HepG2 (cell line): ENCODE data around the gene ZFP36. TPM values are rescaled to one million over a fixed set of nuclear protein-coding genes. Genes with fewer than 3 reads are reported as not detected.

Experiments used
- BRD4 ChIP-seq: sonication (generic); formaldehyde crosslinking; IDR thresholded peaks from 2 replicates; pipeline ENCODE4 v1.4.0; 2020; ENCODE audit warnings: missing genetic modification reagents
- CC2D1A ChIP-seq: sonication (generic); formaldehyde crosslinking; IDR thresholded peaks from 2 replicates; pipeline ENCODE4 v1.8.1; 2023; ENCODE audit warnings: mild to moderate bottlenecking, missing genetic modification reagents
- GABPA ChIP-seq, 2 experiments: IDR thresholded peaks; 2 replicates each; pipeline ENCODE4 v1.6.1; 2011 to 2016; ENCODE audit warnings: low read depth in 2 of 2, low read length in 1 of 2, missing biosample characterization in 1 of 2, missing genetic modification characterization in 1 of 2
- NR1H2 ChIP-seq: sonication (generic); formaldehyde crosslinking; IDR thresholded peaks from 2 replicates; pipeline ENCODE4 v1.8.1; 2022; ENCODE audit warnings: low read depth, missing genetic modification reagents, borderline replicate concordance
- ONECUT2 ChIP-seq: sonication (generic); formaldehyde crosslinking; IDR thresholded peaks from 2 replicates; pipeline ENCODE4 v1.4.0; 2020; ENCODE audit warnings: missing genetic modification reagents
- PITX1 ChIP-seq: sonication (generic); formaldehyde crosslinking; IDR thresholded peaks from 2 replicates; pipeline ENCODE4 v1.5.1; 2020; ENCODE audit warnings: mild to moderate bottlenecking, missing genetic modification reagents
- SP2 ChIP-seq: sonication (generic); formaldehyde crosslinking; IDR thresholded peaks from 2 replicates; pipeline ENCODE4 v1.5.1; 2020; ENCODE audit warnings: mild to moderate bottlenecking, missing genetic modification reagents
- TMF1 ChIP-seq: sonication (generic); formaldehyde crosslinking; IDR thresholded peaks from 2 replicates; pipeline ENCODE4 v1.8.1; 2022; ENCODE audit warnings: low read depth, missing genetic modification reagents
- ZFP90 ChIP-seq: sonication (generic); formaldehyde crosslinking; IDR thresholded peaks from 2 replicates; pipeline ENCODE4 v1.8.0; 2022; ENCODE audit warnings: missing genetic modification reagents, mild to moderate bottlenecking, inconsistent platforms, borderline replicate concordance
- ZNF331 ChIP-seq: sonication (generic); formaldehyde crosslinking; IDR thresholded peaks from 2 replicates; pipeline ENCODE4 v1.4.0; 2020; ENCODE audit warnings: missing genetic modification reagents
- ZNF430 ChIP-seq: sonication (generic); formaldehyde crosslinking; IDR thresholded peaks from 2 replicates; pipeline ENCODE4 v1.9.0; 2021; ENCODE audit warnings: mild to moderate bottlenecking, missing genetic modification reagents
- polyA plus RNA-seq, 8 experiments: library from polyadenylated mRNA; depleted of rRNA in 3 of 8; stranded (reverse) in 7 of 8; unstranded in 1 of 8; fragments of >200 nt; fragmentation: Illumina TruSeq in 4 of 8; extraction: Trizol in 4 of 8; gene quantifications; 2 replicates each; pipeline versions ENCODE4 v1.2.1 to v1.2.3, GENCODE V29; 2011 to 2016; ENCODE audit warnings: low read depth in 4 of 8, missing spikeins in 1 of 8, mixed read lengths in 1 of 8; ENCODE audit not compliant: insufficient read depth in 1 of 8
- total RNA-seq, 5 experiments: library from RNA; depleted of rRNA; stranded (reverse); fragments of >200 nt; fragmentation: Illumina TruSeq; extraction: Trizol; gene quantifications; 2 replicates each; pipeline ENCODE4 v1.2.3, GENCODE V29; 2016; ENCODE audit warnings: low read depth in 1 of 5
- TF ChIP-seq, protein P1 (sequence below): sonication (generic); formaldehyde crosslinking; IDR thresholded peaks from 2 replicates; pipeline ENCODE4 v1.4.0; 2020; ENCODE audit warnings: mild to moderate bottlenecking, missing genetic modification reagents, borderline replicate concordance
- TF ChIP-seq, protein P2 (sequence below): sonication (generic); formaldehyde crosslinking; IDR thresholded peaks from 2 replicates; pipeline ENCODE4 v1.4.0; 2020; ENCODE audit warnings: missing genetic modification reagents
- TF ChIP-seq, protein P3 (sequence below): sonication (generic); formaldehyde crosslinking; IDR thresholded peaks from 2 replicates; pipeline ENCODE4 v1.5.0; 2020; ENCODE audit warnings: mild to moderate bottlenecking, missing genetic modification reagents
- TF ChIP-seq, protein P4 (sequence below): sonication (generic); formaldehyde crosslinking; IDR thresholded peaks from 2 replicates; pipeline ENCODE4 v1.8.0; 2022; ENCODE audit warnings: missing genetic modification reagents, mild to moderate bottlenecking, moderate library complexity, borderline replicate concordance
- TF ChIP-seq, protein P5 (sequence below): fragments of 450-650 bp; IDR thresholded peaks from 2 replicates; pipeline ENCODE4 v1.6.1; 2016

ZFP36 gene
- total and polyA plus RNA-seq, 2 of the 13 experiments (the other 11 are each of a cell fraction or from before 2014, with no cell fraction given): 1.4 to 1.7 TPM

DNA sequence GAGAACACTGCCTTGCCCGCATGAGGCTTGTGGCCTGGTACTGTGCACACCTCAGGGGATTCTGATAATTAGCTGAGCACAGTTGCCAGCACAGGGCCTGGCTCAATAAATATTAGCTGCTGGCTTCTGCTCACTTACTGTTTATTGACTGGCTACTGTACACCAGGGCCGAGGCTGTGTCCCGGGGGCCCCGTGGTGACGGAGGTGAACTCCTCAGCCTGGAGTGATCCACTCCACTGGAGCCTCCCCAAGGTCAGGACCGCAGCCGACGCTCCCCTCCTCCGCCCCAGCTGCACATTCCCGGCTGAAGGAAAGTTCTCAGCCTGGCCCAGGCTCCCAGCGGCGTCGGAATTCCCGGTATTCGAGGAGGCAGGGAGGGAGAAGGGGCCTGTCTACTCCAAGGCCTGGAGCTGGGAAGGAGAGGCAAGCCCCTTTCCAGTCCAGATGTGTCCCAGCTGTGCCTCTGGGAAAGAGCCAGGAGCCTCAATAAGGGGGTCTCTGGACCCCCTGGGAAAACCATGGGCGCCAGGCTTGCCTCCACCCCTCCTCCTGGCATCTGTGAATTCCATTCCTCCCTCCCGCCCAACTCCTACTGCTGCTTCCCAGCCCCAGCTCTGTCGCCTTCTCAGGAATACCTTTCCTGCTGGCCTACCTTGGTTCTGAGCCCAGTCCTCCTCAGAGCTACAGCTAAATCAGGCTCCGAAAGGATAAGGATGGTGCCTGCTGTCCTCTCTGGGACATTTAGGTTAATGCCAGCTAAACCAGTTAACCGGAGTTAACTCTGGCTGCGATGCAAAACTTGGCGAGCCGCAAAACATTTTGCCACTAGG lies 21.9 kb downstream of the ZFP36 start (continued):
- no peak for TF ChIP-seq NR1H2 (CRISPR knock-in tag)
- no peak for TF ChIP-seq TMF1 (CRISPR knock-in tag)
- TF ChIP-seq, protein P1, sequence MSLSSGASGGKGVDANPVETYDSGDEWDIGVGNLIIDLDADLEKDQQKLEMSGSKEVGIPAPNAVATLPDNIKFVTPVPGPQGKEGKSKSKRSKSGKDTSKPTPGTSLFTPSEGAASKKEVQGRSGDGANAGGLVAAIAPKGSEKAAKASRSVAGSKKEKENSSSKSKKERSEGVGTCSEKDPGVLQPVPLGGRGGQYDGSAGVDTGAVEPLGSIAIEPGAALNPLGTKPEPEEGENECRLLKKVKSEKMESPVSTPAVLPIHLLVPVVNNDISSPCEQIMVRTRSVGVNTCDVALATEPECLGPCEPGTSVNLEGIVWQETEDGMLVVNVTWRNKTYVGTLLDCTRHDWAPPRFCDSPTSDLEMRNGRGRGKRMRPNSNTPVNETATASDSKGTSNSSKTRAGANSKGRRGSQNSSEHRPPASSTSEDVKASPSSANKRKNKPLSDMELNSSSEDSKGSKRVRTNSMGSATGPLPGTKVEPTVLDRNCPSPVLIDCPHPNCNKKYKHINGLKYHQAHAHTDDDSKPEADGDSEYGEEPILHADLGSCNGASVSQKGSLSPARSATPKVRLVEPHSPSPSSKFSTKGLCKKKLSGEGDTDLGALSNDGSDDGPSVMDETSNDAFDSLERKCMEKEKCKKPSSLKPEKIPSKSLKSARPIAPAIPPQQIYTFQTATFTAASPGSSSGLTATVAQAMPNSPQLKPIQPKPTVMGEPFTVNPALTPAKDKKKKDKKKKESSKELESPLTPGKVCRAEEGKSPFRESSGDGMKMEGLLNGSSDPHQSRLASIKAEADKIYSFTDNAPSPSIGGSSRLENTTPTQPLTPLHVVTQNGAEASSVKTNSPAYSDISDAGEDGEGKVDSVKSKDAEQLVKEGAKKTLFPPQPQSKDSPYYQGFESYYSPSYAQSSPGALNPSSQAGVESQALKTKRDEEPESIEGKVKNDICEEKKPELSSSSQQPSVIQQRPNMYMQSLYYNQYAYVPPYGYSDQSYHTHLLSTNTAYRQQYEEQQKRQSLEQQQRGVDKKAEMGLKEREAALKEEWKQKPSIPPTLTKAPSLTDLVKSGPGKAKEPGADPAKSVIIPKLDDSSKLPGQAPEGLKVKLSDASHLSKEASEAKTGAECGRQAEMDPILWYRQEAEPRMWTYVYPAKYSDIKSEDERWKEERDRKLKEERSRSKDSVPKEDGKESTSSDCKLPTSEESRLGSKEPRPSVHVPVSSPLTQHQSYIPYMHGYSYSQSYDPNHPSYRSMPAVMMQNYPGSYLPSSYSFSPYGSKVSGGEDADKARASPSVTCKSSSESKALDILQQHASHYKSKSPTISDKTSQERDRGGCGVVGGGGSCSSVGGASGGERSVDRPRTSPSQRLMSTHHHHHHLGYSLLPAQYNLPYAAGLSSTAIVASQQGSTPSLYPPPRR (CRISPR knock-in tag): no peak
- TF ChIP-seq ZFP90 (CRISPR knock-in tag): no peak
- no peak for TF ChIP-seq CC2D1A (CRISPR knock-in tag)
- no peak for TF ChIP-seq BRD4 (CRISPR knock-in tag)
- TF ChIP-seq, protein P2, sequence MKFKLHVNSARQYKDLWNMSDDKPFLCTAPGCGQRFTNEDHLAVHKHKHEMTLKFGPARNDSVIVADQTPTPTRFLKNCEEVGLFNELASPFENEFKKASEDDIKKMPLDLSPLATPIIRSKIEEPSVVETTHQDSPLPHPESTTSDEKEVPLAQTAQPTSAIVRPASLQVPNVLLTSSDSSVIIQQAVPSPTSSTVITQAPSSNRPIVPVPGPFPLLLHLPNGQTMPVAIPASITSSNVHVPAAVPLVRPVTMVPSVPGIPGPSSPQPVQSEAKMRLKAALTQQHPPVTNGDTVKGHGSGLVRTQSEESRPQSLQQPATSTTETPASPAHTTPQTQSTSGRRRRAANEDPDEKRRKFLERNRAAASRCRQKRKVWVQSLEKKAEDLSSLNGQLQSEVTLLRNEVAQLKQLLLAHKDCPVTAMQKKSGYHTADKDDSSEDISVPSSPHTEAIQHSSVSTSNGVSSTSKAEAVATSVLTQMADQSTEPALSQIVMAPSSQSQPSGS (CRISPR knock-in tag): peak; percentile 37; the same call in 1 of the 2 replicates
- no peak for TF ChIP-seq ONECUT2 (CRISPR knock-in tag)
- TF ChIP-seq ZNF331 (CRISPR knock-in tag): peak; percentile 49; the same call in 1 of the 2 replicates
- TF ChIP-seq, protein P3, sequence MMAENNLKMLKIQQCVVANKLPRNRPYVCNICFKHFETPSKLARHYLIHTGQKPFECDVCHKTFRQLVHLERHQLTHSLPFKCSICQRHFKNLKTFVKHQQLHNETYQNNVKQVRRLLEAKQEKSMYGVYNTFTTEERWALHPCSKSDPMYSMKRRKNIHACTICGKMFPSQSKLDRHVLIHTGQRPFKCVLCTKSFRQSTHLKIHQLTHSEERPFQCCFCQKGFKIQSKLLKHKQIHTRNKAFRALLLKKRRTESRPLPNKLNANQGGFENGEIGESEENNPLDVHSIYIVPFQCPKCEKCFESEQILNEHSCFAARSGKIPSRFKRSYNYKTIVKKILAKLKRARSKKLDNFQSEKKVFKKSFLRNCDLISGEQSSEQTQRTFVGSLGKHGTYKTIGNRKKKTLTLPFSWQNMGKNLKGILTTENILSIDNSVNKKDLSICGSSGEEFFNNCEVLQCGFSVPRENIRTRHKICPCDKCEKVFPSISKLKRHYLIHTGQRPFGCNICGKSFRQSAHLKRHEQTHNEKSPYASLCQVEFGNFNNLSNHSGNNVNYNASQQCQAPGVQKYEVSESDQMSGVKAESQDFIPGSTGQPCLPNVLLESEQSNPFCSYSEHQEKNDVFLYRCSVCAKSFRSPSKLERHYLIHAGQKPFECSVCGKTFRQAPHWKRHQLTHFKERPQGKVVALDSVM (CRISPR knock-in tag): peak; percentile 69; the same call in 1 of the 2 replicates
- TF ChIP-seq, protein P4, sequence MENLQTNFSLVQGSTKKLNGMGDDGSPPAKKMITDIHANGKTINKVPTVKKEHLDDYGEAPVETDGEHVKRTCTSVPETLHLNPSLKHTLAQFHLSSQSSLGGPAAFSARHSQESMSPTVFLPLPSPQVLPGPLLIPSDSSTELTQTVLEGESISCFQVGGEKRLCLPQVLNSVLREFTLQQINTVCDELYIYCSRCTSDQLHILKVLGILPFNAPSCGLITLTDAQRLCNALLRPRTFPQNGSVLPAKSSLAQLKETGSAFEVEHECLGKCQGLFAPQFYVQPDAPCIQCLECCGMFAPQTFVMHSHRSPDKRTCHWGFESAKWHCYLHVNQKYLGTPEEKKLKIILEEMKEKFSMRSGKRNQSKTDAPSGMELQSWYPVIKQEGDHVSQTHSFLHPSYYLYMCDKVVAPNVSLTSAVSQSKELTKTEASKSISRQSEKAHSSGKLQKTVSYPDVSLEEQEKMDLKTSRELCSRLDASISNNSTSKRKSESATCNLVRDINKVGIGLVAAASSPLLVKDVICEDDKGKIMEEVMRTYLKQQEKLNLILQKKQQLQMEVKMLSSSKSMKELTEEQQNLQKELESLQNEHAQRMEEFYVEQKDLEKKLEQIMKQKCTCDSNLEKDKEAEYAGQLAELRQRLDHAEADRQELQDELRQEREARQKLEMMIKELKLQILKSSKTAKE (CRISPR knock-in tag): no peak
- 0 out of 2 replicates have a peak, but pooled peaks have one; percentile 69 for TF ChIP-seq ZNF430 (CRISPR knock-in tag)
- TF ChIP-seq SP2: no peak
- 0 out of 2 replicates have a peak, but pooled peaks have one; percentile 22 for TF ChIP-seq PITX1
- TF ChIP-seq, protein P5, sequence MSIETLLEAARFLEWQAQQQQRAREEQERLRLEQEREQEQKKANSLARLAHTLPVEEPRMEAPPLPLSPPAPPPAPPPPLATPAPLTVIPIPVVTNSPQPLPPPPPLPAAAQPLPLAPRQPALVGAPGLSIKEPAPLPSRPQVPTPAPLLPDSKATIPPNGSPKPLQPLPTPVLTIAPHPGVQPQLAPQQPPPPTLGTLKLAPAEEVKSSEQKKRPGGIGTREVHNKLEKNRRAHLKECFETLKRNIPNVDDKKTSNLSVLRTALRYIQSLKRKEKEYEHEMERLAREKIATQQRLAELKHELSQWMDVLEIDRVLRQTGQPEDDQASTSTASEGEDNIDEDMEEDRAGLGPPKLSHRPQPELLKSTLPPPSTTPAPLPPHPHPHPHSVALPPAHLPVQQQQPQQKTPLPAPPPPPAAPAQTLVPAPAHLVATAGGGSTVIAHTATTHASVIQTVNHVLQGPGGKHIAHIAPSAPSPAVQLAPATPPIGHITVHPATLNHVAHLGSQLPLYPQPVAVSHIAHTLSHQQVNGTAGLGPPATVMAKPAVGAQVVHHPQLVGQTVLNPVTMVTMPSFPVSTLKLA: no peak
- no peak for TF ChIP-seq GABPA (IDR thresholded peaks at IDR 0.05; ENCODE audit: low read depth, low read length)
- no peak; the same call in 1 of the 2 replicates for TF ChIP-seq GABPA (CRISPR knock-in tag; IDR thresholded peaks at IDR 0.05; ENCODE audit: low read depth)
